Lower leg skin (tissue), 3 donors: ENCODE measurements around the gene HTR6.

Experiments used
- POLR2A ChIP-seq, 2 donors: fragments of 450-650 bp; IDR thresholded peaks; one replicate each; pipeline ENCODE4 v1.6.1; 2016 to 2017; ENCODE audit warnings: antibody characterized with exemption in 2 of 2, mild to moderate bottlenecking in 1 of 2, moderate library complexity in 1 of 2
- TF ChIP-seq, protein P1 (sequence below), 3 donors: fragments of 450-650 bp; IDR thresholded peaks; one replicate each; pipeline ENCODE4 v1.5.1; 2016; ENCODE audit warnings: antibody characterized with exemption in 3 of 3, mild to moderate bottlenecking in 3 of 3, moderate library complexity in 2 of 3

DNA sequence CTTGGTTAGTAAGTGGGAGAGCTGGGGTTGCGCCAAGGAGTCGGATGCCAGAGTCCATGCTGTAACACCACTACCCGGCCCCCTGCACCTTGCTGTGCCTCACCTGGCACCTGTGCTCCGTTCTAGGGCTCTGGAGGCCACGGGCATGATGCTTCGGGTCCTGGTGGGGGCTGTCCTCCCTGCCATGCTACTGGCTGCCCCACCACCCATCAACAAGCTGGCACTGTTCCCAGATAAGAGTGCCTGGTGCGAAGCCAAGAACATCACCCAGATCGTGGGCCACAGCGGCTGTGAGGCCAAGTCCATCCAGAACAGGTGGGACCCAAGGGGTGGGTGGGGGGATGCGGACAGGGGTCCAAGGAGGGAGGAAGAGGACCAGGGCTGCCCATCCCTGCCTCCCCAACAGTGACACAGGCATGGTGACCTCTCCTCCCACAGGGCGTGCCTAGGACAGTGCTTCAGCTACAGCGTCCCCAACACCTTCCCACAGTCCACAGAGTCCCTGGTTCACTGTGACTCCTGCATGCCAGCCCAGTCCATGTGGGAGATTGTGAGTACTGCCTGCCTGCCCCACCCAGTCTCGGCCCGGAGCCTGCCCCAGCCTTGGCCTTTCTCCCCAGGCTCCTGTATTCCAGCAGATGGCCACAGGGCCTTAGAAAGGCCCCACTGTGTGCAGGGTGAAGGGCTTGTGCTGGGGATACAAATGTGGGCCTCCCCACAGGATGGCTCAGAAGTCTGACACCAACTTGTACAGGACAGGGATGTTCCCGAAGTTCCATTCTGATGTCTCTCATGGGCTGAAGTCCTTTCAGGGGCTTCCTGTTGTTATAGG, 9.6 kb upstream of the HTR6 start:
- TF ChIP-seq, protein P1, sequence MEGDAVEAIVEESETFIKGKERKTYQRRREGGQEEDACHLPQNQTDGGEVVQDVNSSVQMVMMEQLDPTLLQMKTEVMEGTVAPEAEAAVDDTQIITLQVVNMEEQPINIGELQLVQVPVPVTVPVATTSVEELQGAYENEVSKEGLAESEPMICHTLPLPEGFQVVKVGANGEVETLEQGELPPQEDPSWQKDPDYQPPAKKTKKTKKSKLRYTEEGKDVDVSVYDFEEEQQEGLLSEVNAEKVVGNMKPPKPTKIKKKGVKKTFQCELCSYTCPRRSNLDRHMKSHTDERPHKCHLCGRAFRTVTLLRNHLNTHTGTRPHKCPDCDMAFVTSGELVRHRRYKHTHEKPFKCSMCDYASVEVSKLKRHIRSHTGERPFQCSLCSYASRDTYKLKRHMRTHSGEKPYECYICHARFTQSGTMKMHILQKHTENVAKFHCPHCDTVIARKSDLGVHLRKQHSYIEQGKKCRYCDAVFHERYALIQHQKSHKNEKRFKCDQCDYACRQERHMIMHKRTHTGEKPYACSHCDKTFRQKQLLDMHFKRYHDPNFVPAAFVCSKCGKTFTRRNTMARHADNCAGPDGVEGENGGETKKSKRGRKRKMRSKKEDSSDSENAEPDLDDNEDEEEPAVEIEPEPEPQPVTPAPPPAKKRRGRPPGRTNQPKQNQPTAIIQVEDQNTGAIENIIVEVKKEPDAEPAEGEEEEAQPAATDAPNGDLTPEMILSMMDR (IDR thresholded peaks at IDR 0.05) = no peak
- no peak for TF ChIP-seq POLR2A (IDR thresholded peaks at IDR 0.05)
